Endothelial cell of umbilical vein (primary cell): Measurements from ENCODE around the gene CNGB1.
"Not testable (repeated sequence)": the region's sequence is repeated elsewhere in the genome, so short reads cannot be mapped to it uniquely, and the experiment has no call there.

Source experiments
- FOS ChIP-seq: IDR thresholded peaks from 2 replicates; pipeline ENCODE4 v1.6.1; 2011; ENCODE audit warnings: mild to moderate bottlenecking, low read length, moderate library complexity, borderline replicate concordance; ENCODE audit not compliant: insufficient read depth
- TF ChIP-seq, protein P1 (sequence below), 2 donors: IDR thresholded peaks; 1 replicate in 1 of 2; 2 replicates in 1 of 2; pipeline ENCODE4 v1.5.1; 2011; ENCODE audit warnings: low read length in 2 of 2, mild to moderate bottlenecking in 2 of 2, moderate library complexity in 2 of 2, control low read depth in 1 of 2, inconsistent platforms in 1 of 2, low read depth in 1 of 2; ENCODE audit not compliant: insufficient read depth in 1 of 2; ENCODE audit errors: extremely low read depth in 1 of 2
- TF ChIP-seq, protein P2 (sequence below): IDR thresholded peaks from 2 replicates; pipeline ENCODE4 v1.6.1; 2011; ENCODE audit not compliant: insufficient read depth, insufficient read length

DNA sequence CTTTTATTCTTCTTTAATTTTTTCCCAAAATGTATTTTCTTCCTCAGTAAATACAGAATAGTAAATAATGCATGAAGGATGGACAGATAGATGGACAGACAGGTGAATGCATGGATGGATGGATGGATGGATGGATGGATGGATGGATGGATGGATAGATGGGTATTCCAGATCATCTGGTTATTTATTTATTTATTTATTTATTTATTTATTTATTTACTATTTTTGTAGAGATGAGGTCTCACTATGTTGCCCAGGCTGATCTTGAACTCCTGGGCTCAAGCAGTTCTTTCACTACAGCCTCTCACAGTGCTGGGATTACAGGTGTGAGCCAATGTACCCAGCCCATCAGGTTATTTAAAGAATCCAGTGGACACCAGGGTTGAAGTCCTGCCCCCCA lies 53.0 kb downstream of the CNGB1 start:
- TF ChIP-seq, protein P1, sequence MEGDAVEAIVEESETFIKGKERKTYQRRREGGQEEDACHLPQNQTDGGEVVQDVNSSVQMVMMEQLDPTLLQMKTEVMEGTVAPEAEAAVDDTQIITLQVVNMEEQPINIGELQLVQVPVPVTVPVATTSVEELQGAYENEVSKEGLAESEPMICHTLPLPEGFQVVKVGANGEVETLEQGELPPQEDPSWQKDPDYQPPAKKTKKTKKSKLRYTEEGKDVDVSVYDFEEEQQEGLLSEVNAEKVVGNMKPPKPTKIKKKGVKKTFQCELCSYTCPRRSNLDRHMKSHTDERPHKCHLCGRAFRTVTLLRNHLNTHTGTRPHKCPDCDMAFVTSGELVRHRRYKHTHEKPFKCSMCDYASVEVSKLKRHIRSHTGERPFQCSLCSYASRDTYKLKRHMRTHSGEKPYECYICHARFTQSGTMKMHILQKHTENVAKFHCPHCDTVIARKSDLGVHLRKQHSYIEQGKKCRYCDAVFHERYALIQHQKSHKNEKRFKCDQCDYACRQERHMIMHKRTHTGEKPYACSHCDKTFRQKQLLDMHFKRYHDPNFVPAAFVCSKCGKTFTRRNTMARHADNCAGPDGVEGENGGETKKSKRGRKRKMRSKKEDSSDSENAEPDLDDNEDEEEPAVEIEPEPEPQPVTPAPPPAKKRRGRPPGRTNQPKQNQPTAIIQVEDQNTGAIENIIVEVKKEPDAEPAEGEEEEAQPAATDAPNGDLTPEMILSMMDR (IDR thresholded peaks at IDR 0.05; ENCODE audit: extremely low read depth in 1 of 2, insufficient read depth in 1 of 2, low read depth in 1 of 2, low read length in 2 of 2): not testable (repeated sequence)
- TF ChIP-seq FOS: not testable (repeated sequence)
- TF ChIP-seq, protein P2, sequence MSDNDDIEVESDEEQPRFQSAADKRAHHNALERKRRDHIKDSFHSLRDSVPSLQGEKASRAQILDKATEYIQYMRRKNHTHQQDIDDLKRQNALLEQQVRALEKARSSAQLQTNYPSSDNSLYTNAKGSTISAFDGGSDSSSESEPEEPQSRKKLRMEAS: not testable (repeated sequence)
